Measurements from ENCODE around the gene OGFR. TPM values are rescaled to one million over a fixed set of nuclear protein-coding genes. Genes with fewer than 3 reads are reported as not detected.

OGFR gene
- total RNA-seq, 1 experiment from 2014 or later: 31.0 TPM

DNA sequence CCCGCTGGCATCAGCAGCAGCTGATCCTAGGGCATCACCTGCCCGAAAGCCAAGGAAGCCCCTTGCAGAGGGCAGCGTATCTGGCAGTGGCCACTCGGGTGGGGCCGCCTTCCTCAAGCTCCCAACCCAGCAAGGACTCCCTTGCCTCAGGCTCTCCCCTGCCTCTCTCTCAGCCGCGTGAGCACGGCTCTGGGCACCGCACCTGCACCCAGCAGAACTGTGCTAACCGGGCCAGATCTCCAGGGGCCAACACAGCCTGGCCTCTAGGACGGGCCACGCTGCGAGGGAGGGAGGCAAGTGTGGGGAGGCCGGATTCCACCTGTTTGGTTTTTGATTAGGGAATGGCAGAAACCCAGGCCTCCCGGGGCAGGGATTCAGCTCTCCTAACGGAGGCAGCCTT, 20.1 kb upstream of the OGFR start:
- CTCF ChIA-PET: interaction anchor here (1.6 kb wide), 1 partner anchor 11 kb away, joined by 8 read pairs; no protein-coding TSS in a partner anchor
- intact Hi-C loops (cut with micrococcal nuclease): no loop called here

GRCh38 chr20:62785393-62785792, 19.2 kb upstream of the OGFR start:
- CTCF ChIA-PET: interaction anchor here (1.6 kb wide), 1 partner anchor 12 kb away, joined by 8 read pairs; no protein-coding TSS in a partner anchor
- Mint-ChIP-seq H3K4me1 (ENCODE audit: insufficient read depth, unreplicated experiment) (no peaks in the 10 kb centered on the region), H3K36me3 (ENCODE audit: insufficient read depth, unreplicated experiment) (no peaks in the 10 kb centered on the region), H3K27ac (ENCODE audit: low read depth, unreplicated experiment) (no peak overlapping the region), H3K4me3 (ENCODE audit: unreplicated experiment) (no peak overlapping the region), H3K27me3 (ENCODE audit: insufficient read depth, unreplicated experiment) (no peaks in the 10 kb centered on the region), H3K9me3 (ENCODE audit: unreplicated experiment) (no peaks in the 10 kb centered on the region)
- TF ChIP-seq, protein P1, sequence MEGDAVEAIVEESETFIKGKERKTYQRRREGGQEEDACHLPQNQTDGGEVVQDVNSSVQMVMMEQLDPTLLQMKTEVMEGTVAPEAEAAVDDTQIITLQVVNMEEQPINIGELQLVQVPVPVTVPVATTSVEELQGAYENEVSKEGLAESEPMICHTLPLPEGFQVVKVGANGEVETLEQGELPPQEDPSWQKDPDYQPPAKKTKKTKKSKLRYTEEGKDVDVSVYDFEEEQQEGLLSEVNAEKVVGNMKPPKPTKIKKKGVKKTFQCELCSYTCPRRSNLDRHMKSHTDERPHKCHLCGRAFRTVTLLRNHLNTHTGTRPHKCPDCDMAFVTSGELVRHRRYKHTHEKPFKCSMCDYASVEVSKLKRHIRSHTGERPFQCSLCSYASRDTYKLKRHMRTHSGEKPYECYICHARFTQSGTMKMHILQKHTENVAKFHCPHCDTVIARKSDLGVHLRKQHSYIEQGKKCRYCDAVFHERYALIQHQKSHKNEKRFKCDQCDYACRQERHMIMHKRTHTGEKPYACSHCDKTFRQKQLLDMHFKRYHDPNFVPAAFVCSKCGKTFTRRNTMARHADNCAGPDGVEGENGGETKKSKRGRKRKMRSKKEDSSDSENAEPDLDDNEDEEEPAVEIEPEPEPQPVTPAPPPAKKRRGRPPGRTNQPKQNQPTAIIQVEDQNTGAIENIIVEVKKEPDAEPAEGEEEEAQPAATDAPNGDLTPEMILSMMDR (IDR thresholded peaks at IDR 0.05; ENCODE audit: unreplicated experiment): no peak
- intact Hi-C loops (cut with micrococcal nuclease): no loop called here
- no peak for DNase-seq (ENCODE audit: unreplicated experiment)
- POLR2A ChIA-PET: interaction anchor here (0.9 kb wide), 1 partner anchor 12 kb away, joined by 3 read pairs; no protein-coding TSS in a partner anchor
- no TSS peak for BruUV-seq (replicated peaks)

More for the DNA sequence above, 20.1 kb upstream of the OGFR start:
- H3K9me3 Mint-ChIP-seq (ENCODE audit: unreplicated experiment): no peaks in the 10 kb centered on the region
- POLR2A ChIA-PET: no interaction called here
- no peaks in the 10 kb centered on the region for H3K36me3 Mint-ChIP-seq (ENCODE audit: insufficient read depth, unreplicated experiment)
- no TSS peak for BruUV-seq (replicated peaks)
- H3K4me1 Mint-ChIP-seq (ENCODE audit: insufficient read depth, unreplicated experiment): no peaks in the 10 kb centered on the region
- no peak overlapping the region for H3K4me3 Mint-ChIP-seq (ENCODE audit: unreplicated experiment)
- no peak for DNase-seq (ENCODE audit: unreplicated experiment)
- H3K27me3 Mint-ChIP-seq (ENCODE audit: insufficient read depth, unreplicated experiment): no peaks in the 10 kb centered on the region
- no peak overlapping the region for H3K27ac Mint-ChIP-seq (ENCODE audit: low read depth, unreplicated experiment)
- TF ChIP-seq, protein P1 (IDR thresholded peaks at IDR 0.05; ENCODE audit: unreplicated experiment): no peak

GRCh38 chr20:62786157-62786556, 18.5 kb upstream of the OGFR start:
- H3K27ac Mint-ChIP-seq (ENCODE audit: low read depth, unreplicated experiment): no peak overlapping the region
- peaks cover 2% of the 10 kb centered on the region for H3K4me1 Mint-ChIP-seq (ENCODE audit: insufficient read depth, unreplicated experiment)
- no peak overlapping the region for H3K4me3 Mint-ChIP-seq (ENCODE audit: unreplicated experiment)
- no peaks in the 10 kb centered on the region for H3K36me3 Mint-ChIP-seq (ENCODE audit: insufficient read depth, unreplicated experiment)
- no peaks in the 10 kb centered on the region for H3K9me3 Mint-ChIP-seq (ENCODE audit: unreplicated experiment)
- ChIA-PET CTCF (interaction anchor here (0.8 to 1.2 kb wide), 3 partner anchors 12 to 63 kb away, joined by 3 to 5 read pairs (median 4); no protein-coding TSS in a partner anchor), POLR2A (interaction anchor here (0.9 kb wide), 1 partner anchor 13 kb away, joined by 3 read pairs; no protein-coding TSS in a partner anchor)
- TF ChIP-seq, protein P1 (IDR thresholded peaks at IDR 0.05; ENCODE audit: unreplicated experiment): no peak
- intact Hi-C loops (cut with micrococcal nuclease): no loop called here
- no TSS peak for BruUV-seq (replicated peaks)
- H3K27me3 Mint-ChIP-seq (ENCODE audit: insufficient read depth, unreplicated experiment): no peaks in the 10 kb centered on the region
- DNase-seq (ENCODE audit: unreplicated experiment): no peak

GRCh38 chr20:62787321-62787720, 17.3 kb upstream of the OGFR start:
- no peaks in the 10 kb centered on the region for H3K36me3 Mint-ChIP-seq (ENCODE audit: insufficient read depth, unreplicated experiment)
- POLR2A ChIA-PET: interaction anchor here (0.9 to 1.5 kb wide), 2 partner anchors 46 to 83 kb away, joined by 3 to 4 read pairs; no protein-coding TSS in a partner anchor
- DNase-seq (ENCODE audit: unreplicated experiment): no peak
- no peaks in the 10 kb centered on the region for H3K9me3 Mint-ChIP-seq (ENCODE audit: unreplicated experiment)
- no TSS peak for BruUV-seq (replicated peaks)
- no peak overlapping the region for H3K4me3 Mint-ChIP-seq (ENCODE audit: unreplicated experiment)
- intact Hi-C loops (cut with micrococcal nuclease): no loop called here
- no peaks in the 10 kb centered on the region for H3K27me3 Mint-ChIP-seq (ENCODE audit: insufficient read depth, unreplicated experiment)
- TF ChIP-seq, protein P1 (IDR thresholded peaks at IDR 0.05; ENCODE audit: unreplicated experiment): no peak
- CTCF ChIA-PET: interaction anchor here (0.8 kb wide), 1 partner anchor 94 kb away, joined by 3 read pairs; no protein-coding TSS in a partner anchor
- H3K4me1 Mint-ChIP-seq (ENCODE audit: insufficient read depth, unreplicated experiment): peaks cover 8% of the 10 kb centered on the region
- H3K27ac Mint-ChIP-seq (ENCODE audit: low read depth, unreplicated experiment): no peak overlapping the region
